WTC11 (cell line): ENCODE results near the gene GAPDHS. TPM values are rescaled to one million over a fixed set of nuclear protein-coding genes. Genes with fewer than 3 reads are reported as not detected.

Experiments
- ATAC-seq: fragments of 200-7000 bp; cut with Tn5 transposase; 2 replicates; pipeline ENCODE4 v1.10.0; 2021; ENCODE audit warnings: mild to moderate bottlenecking, moderate library complexity
- CTCF ChIA-PET: fragments of 300-600 bp; sonication (Branson Sonifier 250); formaldehyde crosslinking; loops from one replicate; lab custom pipeline; 2021; ENCODE audit warnings: antibody characterized with exemption; lab: Charles Lee
- POLR2A ChIA-PET: fragments of 350-600 bp; sonication (Branson Sonifier 250); formaldehyde crosslinking; loops from one replicate; lab custom pipeline; 2021; ENCODE audit warnings: antibody characterized with exemption; lab: Charles Lee
- DNase-seq: peaks from one replicate; pipeline ENCODE4 v3.0.0; 2021; ENCODE audit warnings: low spot score
- H3K27ac Mint-ChIP-seq: 2 replicates; pipeline ENCODE4 v1.8.0; 2021; ENCODE audit warnings: mixed read lengths
- H3K27me3 Mint-ChIP-seq: 2 replicates; pipeline ENCODE4 v1.8.0; 2021; ENCODE audit warnings: low read depth, mild to moderate bottlenecking, moderate library complexity, mixed read lengths
- H3K36me3 Mint-ChIP-seq: 2 replicates; pipeline ENCODE4 v1.8.0; 2021; ENCODE audit warnings: mixed read lengths
- H3K4me1 Mint-ChIP-seq: 2 replicates; pipeline ENCODE4 v1.8.0; 2022; ENCODE audit warnings: mixed read lengths
- H3K4me3 Mint-ChIP-seq: 2 replicates; pipeline ENCODE4 v1.8.0; 2021; ENCODE audit warnings: mild to moderate bottlenecking, moderate library complexity, mixed read lengths
- H3K9me3 Mint-ChIP-seq: 2 replicates; pipeline ENCODE4 v1.8.0; 2021; ENCODE audit warnings: mixed read lengths
- AFF4 ChIP-seq: sonication (generic); formaldehyde crosslinking; IDR thresholded peaks from 2 replicates; pipeline ENCODE4 v1.8.1; 2023; ENCODE audit warnings: mild to moderate bottlenecking, missing genetic modification reagents, borderline replicate concordance
- ATF1 ChIP-seq: sonication (generic); formaldehyde crosslinking; IDR thresholded peaks from 2 replicates; pipeline ENCODE4 v1.8.1; 2023; ENCODE audit warnings: mild to moderate bottlenecking, moderate library complexity, missing genetic modification reagents
- ATF2 ChIP-seq: sonication (generic); formaldehyde crosslinking; IDR thresholded peaks from 2 replicates; pipeline ENCODE4 v1.8.1; 2022; ENCODE audit warnings: low read depth, missing genetic modification reagents, borderline replicate concordance
- ATF6 ChIP-seq: sonication (generic); formaldehyde crosslinking; IDR thresholded peaks from 2 replicates; pipeline ENCODE4 v1.8.1; 2023; ENCODE audit warnings: mild to moderate bottlenecking, missing genetic modification reagents
- E2F4 ChIP-seq: sonication (generic); formaldehyde crosslinking; IDR thresholded peaks from 2 replicates; pipeline ENCODE4 v1.8.1; 2022; ENCODE audit warnings: low read depth, mild to moderate bottlenecking, moderate library complexity, missing genetic modification reagents, borderline replicate concordance
- ELF4 ChIP-seq: sonication (generic); formaldehyde crosslinking; IDR thresholded peaks from 2 replicates; pipeline ENCODE4 v1.8.1; 2022; ENCODE audit warnings: low read depth, mild to moderate bottlenecking, moderate library complexity, missing genetic modification reagents
- ESRRA ChIP-seq: sonication (generic); formaldehyde crosslinking; IDR thresholded peaks from 2 replicates; pipeline ENCODE4 v1.8.1; 2022; ENCODE audit warnings: mild to moderate bottlenecking, missing genetic modification reagents, borderline replicate concordance
- GTF2I ChIP-seq: fragments of 250-450 bp; sonication (Bioruptor Pico); conservative IDR thresholded peaks from 2 replicates; pipeline ENCODE4 v1.4.0; 2021; ENCODE audit warnings: mild to moderate bottlenecking
- IRF2 ChIP-seq: sonication (generic); formaldehyde crosslinking; IDR thresholded peaks from 2 replicates; pipeline ENCODE4 v1.8.0; 2022; ENCODE audit warnings: low read depth, missing genetic modification reagents, borderline replicate concordance
- JUN ChIP-seq: sonication (generic); formaldehyde crosslinking; IDR thresholded peaks from 2 replicates; pipeline ENCODE4 v1.8.0; 2023; ENCODE audit warnings: mild to moderate bottlenecking, missing genetic modification reagents
- MYBL2 ChIP-seq: sonication (generic); formaldehyde crosslinking; IDR thresholded peaks from 2 replicates; pipeline ENCODE4 v1.8.1; 2023; ENCODE audit warnings: mild to moderate bottlenecking, moderate library complexity, missing genetic modification reagents
- NR2C2 ChIP-seq: sonication (generic); formaldehyde crosslinking; IDR thresholded peaks from 2 replicates; pipeline ENCODE4 v1.8.0; 2022; ENCODE audit warnings: mild to moderate bottlenecking, missing genetic modification reagents
- SOX15 ChIP-seq: fragments of 250-450 bp; sonication (Bioruptor Pico); IDR thresholded peaks from 2 replicates; pipeline ENCODE4 v1.9.0; 2021; ENCODE audit warnings: mild to moderate bottlenecking
- TCF7 ChIP-seq: sonication (generic); formaldehyde crosslinking; IDR thresholded peaks from 2 replicates; pipeline ENCODE4 v1.8.0; 2022; ENCODE audit warnings: mild to moderate bottlenecking, low read depth, missing genetic modification reagents, moderate library complexity
- TP53 ChIP-seq: sonication (generic); formaldehyde crosslinking; IDR thresholded peaks from 2 replicates; pipeline ENCODE4 v1.8.1; 2023; ENCODE audit warnings: mild to moderate bottlenecking, missing genetic modification reagents
- USF1 ChIP-seq: sonication (generic); formaldehyde crosslinking; IDR thresholded peaks from 2 replicates; pipeline ENCODE4 v1.8.0; 2022; ENCODE audit warnings: mild to moderate bottlenecking, missing genetic modification reagents
- USF2 ChIP-seq: sonication (generic); formaldehyde crosslinking; IDR thresholded peaks from 2 replicates; pipeline ENCODE4 v1.8.1; 2023; ENCODE audit warnings: mild to moderate bottlenecking, missing genetic modification reagents, moderate library complexity
- ZBTB21 ChIP-seq: sonication (generic); formaldehyde crosslinking; IDR thresholded peaks from 2 replicates; pipeline ENCODE4 v1.8.1; 2023; ENCODE audit warnings: mild to moderate bottlenecking, missing genetic modification reagents, borderline replicate concordance
- ZNF138 ChIP-seq: sonication (generic); formaldehyde crosslinking; conservative IDR thresholded peaks from 2 replicates; pipeline ENCODE4 v1.8.1; 2022; ENCODE audit warnings: mild to moderate bottlenecking, moderate library complexity, missing genetic modification reagents
- ZNF317 ChIP-seq: sonication (generic); formaldehyde crosslinking; IDR thresholded peaks from 2 replicates; pipeline ENCODE4 v1.8.1; 2023; ENCODE audit warnings: low read depth, mild to moderate bottlenecking, moderate library complexity, missing genetic modification reagents, borderline replicate concordance
- ZNF396 ChIP-seq: fragments of 250-450 bp; sonication (Bioruptor Pico); IDR thresholded peaks from 2 replicates; pipeline ENCODE4 v1.8.0; 2021; ENCODE audit warnings: mild to moderate bottlenecking, moderate library complexity, borderline replicate concordance
- ZNF512 ChIP-seq: sonication (generic); formaldehyde crosslinking; IDR thresholded peaks from 2 replicates; pipeline ENCODE4 v1.8.1; 2022; ENCODE audit warnings: missing genetic modification reagents, borderline replicate concordance
- ZNF671 ChIP-seq: fragments of 250-450 bp; sonication (Bioruptor Pico); IDR thresholded peaks from 2 replicates; pipeline ENCODE4 v1.8.0; 2021; ENCODE audit warnings: mild to moderate bottlenecking
- total RNA-seq: library from RNA; stranded (reverse); gene quantifications from 3 replicates; pipeline ENCODE4 v1.2.3, GENCODE V29; 2021

GAPDHS gene
- total RNA-seq, 1 experiment from 2014 or later: 0.20 TPM

- ChIA-PET CTCF (interaction anchor here (0.6 to 2.1 kb wide), 6 partner anchors 11 to 70 kb away, joined by 3 to 10 read pairs (median 4); no protein-coding TSS in a partner anchor), POLR2A (interaction anchor here (1.1 kb wide), 1 partner anchor 24 kb away, joined by 4 read pairs; no protein-coding TSS in a partner anchor)
- Mint-ChIP-seq H3K27ac (no peak overlapping the region), H3K4me1 (peaks cover 27% of the 10 kb centered on the region), H3K4me3 (no peak overlapping the region), H3K36me3 (peaks cover under 1% of the 10 kb centered on the region; the same call in 1 of the 2 replicates), H3K27me3 (peaks cover 27% of the 10 kb centered on the region), H3K9me3 (no peaks in the 10 kb centered on the region)
- ATAC-seq (no peak), DNase-seq (no peak)
- no peak for TF ChIP-seq USF2 (CRISPR knock-in tag)
- no peak for TF ChIP-seq ELF4 (CRISPR knock-in tag)
- no peak for TF ChIP-seq ATF1 (CRISPR knock-in tag)
- no peak for TF ChIP-seq ZNF671
- TF ChIP-seq ESRRA (CRISPR knock-in tag): no peak
- TF ChIP-seq MYBL2: no peak
- no peak for TF ChIP-seq NR2C2 (CRISPR knock-in tag)
- no peak for TF ChIP-seq AFF4
Observed at GRCh38 chr19:35534803-35535480, 1.7 kb downstream of the GAPDHS start.

GRCh38 chr19:35539314-35539713 is 6.1 kb downstream of the GAPDHS start:
- DNase-seq: no peak
- no peak overlapping the region for H3K4me3 Mint-ChIP-seq
- ChIA-PET CTCF (interaction anchor here (1.4 kb wide), 1 partner anchor 44 kb away, joined by 3 read pairs; no protein-coding TSS in a partner anchor), POLR2A (no interaction called here)
- no peak for ATAC-seq
- H3K4me1 Mint-ChIP-seq: peaks cover 23% of the 10 kb centered on the region
- H3K9me3 Mint-ChIP-seq: no peaks in the 10 kb centered on the region
- peaks cover 21% of the 10 kb centered on the region for H3K36me3 Mint-ChIP-seq
- no peak overlapping the region for H3K27ac Mint-ChIP-seq
- no peaks in the 10 kb centered on the region; the same call in 1 of the 2 replicates for H3K27me3 Mint-ChIP-seq
- no peak for TF ChIP-seq SOX15
- TF ChIP-seq TCF7: no peak
- TF ChIP-seq ATF6 (CRISPR knock-in tag): no peak
- no peak for TF ChIP-seq TP53 (CRISPR knock-in tag)
- no peak for TF ChIP-seq ZBTB21 (CRISPR knock-in tag)
- TF ChIP-seq ZNF138 (CRISPR knock-in tag): no peak
- no peak for TF ChIP-seq ZNF512 (CRISPR knock-in tag)
- TF ChIP-seq USF1: no peak
- TF ChIP-seq JUN (CRISPR knock-in tag): no peak
- TF ChIP-seq GTF2I (CRISPR knock-in tag): no peak
- TF ChIP-seq ATF2 (CRISPR knock-in tag): no peak
- no peak for TF ChIP-seq IRF2 (CRISPR knock-in tag)
- no peak for TF ChIP-seq ZNF317 (CRISPR knock-in tag)
- no peak for TF ChIP-seq MYBL2
- no peak for TF ChIP-seq ZNF396 (CRISPR knock-in tag)
- no peak for TF ChIP-seq E2F4
